ENCODE data around the gene DUOX2. TPM values are rescaled to one million over a fixed set of nuclear protein-coding genes. Genes with fewer than 3 reads are reported as not detected.

DUOX2 gene
- total RNA-seq, 1 experiment from 2014 or later: 0.44 TPM

DNA sequence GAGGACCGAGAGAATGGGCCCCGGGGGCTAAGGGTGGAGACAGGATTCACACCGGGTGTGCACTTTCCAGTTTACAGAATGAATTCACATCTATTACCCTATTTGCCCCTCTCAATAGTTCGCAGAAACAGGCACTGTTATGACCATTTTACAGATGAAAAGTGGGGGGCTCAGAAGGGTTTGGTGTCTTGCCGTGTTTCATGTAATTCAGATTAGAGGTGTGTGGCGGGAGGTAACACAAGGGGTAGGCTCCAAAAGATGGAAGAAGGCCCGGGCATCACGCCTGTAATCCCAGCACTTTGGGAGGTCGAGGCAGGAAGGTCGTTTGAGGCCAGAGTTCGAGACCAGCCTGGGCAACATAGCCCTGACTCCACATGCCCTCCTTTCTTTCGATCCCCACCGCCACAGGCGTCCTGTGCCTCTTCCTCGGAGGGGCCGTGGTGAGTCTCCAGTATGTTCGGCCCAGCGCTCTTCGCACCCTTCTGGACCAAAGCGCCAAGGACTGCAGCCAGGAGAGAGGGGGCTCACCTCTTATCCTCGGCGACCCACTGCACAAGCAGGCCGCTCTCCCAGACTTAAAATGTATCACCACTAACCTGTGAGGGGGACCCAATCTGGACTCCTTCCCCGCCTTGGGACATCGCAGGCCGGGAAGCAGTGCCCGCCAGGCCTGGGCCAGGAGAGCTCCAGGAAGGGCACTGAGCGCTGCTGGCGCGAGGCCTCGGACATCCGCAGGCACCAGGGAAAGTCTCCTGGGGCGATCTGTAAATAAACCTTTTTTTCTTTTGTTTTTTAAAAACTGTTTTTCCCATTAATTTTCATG lies 3.5 kb upstream of the DUOX2 start:
- intact Hi-C loops (cut with micrococcal nuclease): no loop called here

More for the DNA sequence above, 3.5 kb upstream of the DUOX2 start:
- H3K4me3 ChIP-seq (replicated peaks in 1 of 2; ENCODE audit: low read depth in 1 of 2, low read length in 2 of 2): no peak overlapping the region
- TF ChIP-seq ZNF274 (IDR thresholded peaks at IDR 0.05; ENCODE audit: low read depth, low read length) (no peak), EZH2 (IDR thresholded peaks at IDR 0.05) (no peak)
- TF ChIP-seq, protein P1, sequence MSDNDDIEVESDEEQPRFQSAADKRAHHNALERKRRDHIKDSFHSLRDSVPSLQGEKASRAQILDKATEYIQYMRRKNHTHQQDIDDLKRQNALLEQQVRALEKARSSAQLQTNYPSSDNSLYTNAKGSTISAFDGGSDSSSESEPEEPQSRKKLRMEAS (IDR thresholded peaks at IDR 0.05): no peak
- TF ChIP-seq, protein P2, sequence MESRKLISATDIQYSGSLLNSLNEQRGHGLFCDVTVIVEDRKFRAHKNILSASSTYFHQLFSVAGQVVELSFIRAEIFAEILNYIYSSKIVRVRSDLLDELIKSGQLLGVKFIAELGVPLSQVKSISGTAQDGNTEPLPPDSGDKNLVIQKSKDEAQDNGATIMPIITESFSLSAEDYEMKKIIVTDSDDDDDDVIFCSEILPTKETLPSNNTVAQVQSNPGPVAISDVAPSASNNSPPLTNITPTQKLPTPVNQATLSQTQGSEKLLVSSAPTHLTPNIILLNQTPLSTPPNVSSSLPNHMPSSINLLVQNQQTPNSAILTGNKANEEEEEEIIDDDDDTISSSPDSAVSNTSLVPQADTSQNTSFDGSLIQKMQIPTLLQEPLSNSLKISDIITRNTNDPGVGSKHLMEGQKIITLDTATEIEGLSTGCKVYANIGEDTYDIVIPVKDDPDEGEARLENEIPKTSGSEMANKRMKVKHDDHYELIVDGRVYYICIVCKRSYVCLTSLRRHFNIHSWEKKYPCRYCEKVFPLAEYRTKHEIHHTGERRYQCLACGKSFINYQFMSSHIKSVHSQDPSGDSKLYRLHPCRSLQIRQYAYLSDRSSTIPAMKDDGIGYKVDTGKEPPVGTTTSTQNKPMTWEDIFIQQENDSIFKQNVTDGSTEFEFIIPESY (IDR thresholded peaks at IDR 0.05; ENCODE audit: extremely low read depth, insufficient replicate concordance, low read length): no peak
- H3K79me2 ChIP-seq (ENCODE audit: insufficient read depth, low read length): no peaks in the 10 kb centered on the region
- H3K9me2 ChIP-seq (ENCODE audit: insufficient read depth): no peaks in the 10 kb centered on the region
- ATAC-seq: peak; percentile 52
- H3K4me2 ChIP-seq (ENCODE audit: low read length): peak overlapping the region; percentile 34
- no peaks in the 10 kb centered on the region for H4K20me1 ChIP-seq (ENCODE audit: insufficient read depth)
- H3K9me3 ChIP-seq (ENCODE audit: control insufficient read depth in 1 of 2, insufficient read depth in 1 of 2, low read depth in 1 of 2, low read length in 2 of 2): no peaks in the 10 kb centered on the region
- ChIA-PET POLR2A (interaction anchor here (1.4 kb wide), 1 partner anchor 13 kb away, joined by 3 read pairs; the partner anchor contains the start of gene DUOX1), RAD21 (ENCODE audit: low non-redundant PET in 1 of 2, low total read pairs in 2 of 2, uncharacterized antibody in 2 of 2, unreplicated experiment in 2 of 2) (interaction anchor here in 1 of 2 experiments (1.1 kb wide), 1 partner anchor 9 kb away, joined by 4 read pairs; no protein-coding TSS in a partner anchor), CTCF (interaction anchor here (0.6 to 1.9 kb wide), 26 partner anchors 8 to 476 kb away, joined by 3 to 60 read pairs (median 6); partner anchors contain the start of genes DUOX1 and DUOXA1)
- no peak for DNase-seq (ENCODE audit: low read depth, low spot score)
- no peaks in the 10 kb centered on the region for H3K27me3 ChIP-seq (ENCODE audit: insufficient read depth, low read length)
- H3K4me1 ChIP-seq (ENCODE audit: control insufficient read depth in 1 of 2, insufficient read depth in 2 of 2, low read length in 2 of 2): peaks cover 2 to 15% of the 10 kb centered on the region in 2 experiments; a peak in 3 of 4 replicates
- H3K9ac ChIP-seq (ENCODE audit: low read length): no peak overlapping the region
- H3K27ac ChIP-seq (ENCODE audit: low read depth, low read length): no peak overlapping the region
- BruUV-seq (replicated peaks): no TSS peak
- no peaks in the 10 kb centered on the region for H3K36me3 ChIP-seq (ENCODE audit: control insufficient read depth in 1 of 2, insufficient read depth in 2 of 2, low read length in 2 of 2)
- H2AFZ ChIP-seq (ENCODE audit: low read depth, low read length, poor library complexity, severe bottlenecking): no peak overlapping the region

All from HCT116 (cell line).